Transverse colon (tissue), 4 donors: ENCODE results near the gene BRSK2. TPM values are rescaled to one million over a fixed set of nuclear protein-coding genes. Genes with fewer than 3 reads are reported as not detected.
A peak's percentile ranks its signal among the peaks of the same experiment; 100 is the strongest.
"Not testable (repeated sequence)": the region's sequence is repeated elsewhere in the genome, so short reads cannot be mapped to it uniquely, and the experiment has no call there.

Experiments used
- DNase-seq: peaks from one replicate; pipeline ENCODE4 v3.0.0-alpha.2; 2019
- H3K27ac ChIP-seq, 4 donors: fragments of 200-600 bp; sonication (generic); 2 replicates each; pipeline ENCODE4 v1.5.1; 2016 to 2018; ENCODE audit warnings: inconsistent platforms in 4 of 4
- H3K27me3 ChIP-seq: fragments of 200-600 bp; sonication (generic); 2 replicates; pipeline ENCODE4 v1.5.1; 2017; ENCODE audit warnings: inconsistent platforms
- H3K36me3 ChIP-seq, 4 donors: fragments of 200-600 bp; sonication (generic); 2 replicates each; pipeline ENCODE4 v1.5.1; 2017 to 2019; ENCODE audit warnings: inconsistent platforms in 4 of 4
- H3K4me1 ChIP-seq, 4 donors: fragments of 200-600 bp; sonication (generic); 2 replicates each; pipeline ENCODE4 v1.5.1; 2017 to 2020; ENCODE audit warnings: inconsistent platforms in 4 of 4
- H3K4me3 ChIP-seq, 4 donors: fragments of 200-600 bp; sonication (generic); 1 replicate in 1 of 4; 2 replicates in 3 of 4; pipeline versions ENCODE4 v1.5.1 to v1.6.1; 2017 to 2019; ENCODE audit warnings: inconsistent platforms in 4 of 4
- H3K9me3 ChIP-seq, 2 donors: fragments of 200-600 bp; sonication (generic); 2 replicates each; pipeline ENCODE4 v1.5.1; 2017 to 2019; ENCODE audit warnings: inconsistent platforms in 2 of 2
- EP300 ChIP-seq: sonication (generic); formaldehyde crosslinking; IDR thresholded peaks from one replicate; pipeline ENCODE4 v1.6.1; 2017; ENCODE audit warnings: antibody characterized with exemption, low read depth
- POLR2A ChIP-seq: fragments of 450-650 bp; IDR thresholded peaks from one replicate; pipeline ENCODE4 v1.6.1; 2016; ENCODE audit warnings: antibody characterized with exemption, mild to moderate bottlenecking, moderate library complexity
- POLR2AphosphoS5 ChIP-seq, 3 donors: sonication (generic); formaldehyde crosslinking; IDR thresholded peaks; one replicate each; pipeline ENCODE4 v1.6.1; 2016; ENCODE audit warnings: antibody characterized with exemption in 3 of 3
- WGBS, 2 donors: methylation state at CpG; one replicate each; pipeline ENCODE4 v1.1.5; 2018; ENCODE audit warnings: low coverage in 1 of 2; 5-methylcytosine and 5-hydroxymethylcytosine counted together
- in situ Hi-C, 4 donors: fragments of 200-750 bp; cut with MboI; loops; one replicate each; pipeline versions ENCODE4 v1.15.0 to v1.15.1; 2017; ENCODE audit warnings: low sequenced_read_pairs in 3 of 4, low pct_ligation_motif_present in 1 of 4, low pct_unique_long_range_greater_than_20kb in 1 of 4
- intact Hi-C: fragments of 100-400 bp; cut with DNase I; formaldehyde crosslinking; loops from one replicate; pipeline ENCODE4 v1.15.1; 2023; ENCODE audit warnings: low total_unique reads
- total RNA-seq, 4 donors: library from RNA; depleted of rRNA; stranded (reverse); fragments of >200 nt; gene quantifications; one replicate each; pipeline ENCODE4 v1.1.0, GENCODE V29; 2016
- TF ChIP-seq, protein P1 (sequence below), 5 experiments: fragments of 200-600 bp in 3 of 5; fragments of 450-650 bp in 2 of 5; sonication (generic) in 3 of 5; IDR thresholded peaks; 1 replicate in 2 of 5; 2 replicates in 3 of 5; pipeline ENCODE4 v1.5.1; 2016 to 2017; ENCODE audit warnings: antibody characterized with exemption in 5 of 5, inconsistent platforms in 3 of 5, mild to moderate bottlenecking in 2 of 5, moderate library complexity in 1 of 5

BRSK2 gene
- total RNA-seq, 4 donors from 2014 or later, result 0.14 to 1.8 (median 0.95) TPM; not detected in 1

DNA sequence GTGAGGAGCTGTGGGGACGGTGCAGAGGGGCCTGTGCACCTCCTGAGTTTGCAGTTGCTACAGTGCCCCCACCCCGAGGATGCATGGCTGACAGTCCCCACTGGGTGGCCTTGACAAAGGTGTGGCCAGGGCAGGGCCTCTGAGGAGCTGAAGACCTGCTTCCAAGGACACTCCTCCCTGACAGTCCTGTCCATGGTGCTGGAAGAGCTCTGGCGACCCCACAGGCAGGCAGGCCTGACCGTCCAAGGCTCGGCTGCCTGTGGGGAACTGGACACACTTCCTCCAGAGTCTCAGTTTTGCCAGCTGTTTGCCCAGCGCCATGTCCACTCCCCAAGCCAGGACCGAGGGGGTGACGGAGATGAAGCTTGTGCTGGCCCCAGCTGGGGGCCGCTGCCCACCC, 32.7 kb downstream of the BRSK2 start:
- WGBS, 2 donors, result 63% methylated on average over 7 of the region's 9 CpGs; no CpG with 5 or more reads in 1 of the 2 donors
- in situ Hi-C loops, result no loop called here
- no peak for TF ChIP-seq POLR2AphosphoS5 (IDR thresholded peaks at IDR 0.05)
- TF ChIP-seq, protein P1, sequence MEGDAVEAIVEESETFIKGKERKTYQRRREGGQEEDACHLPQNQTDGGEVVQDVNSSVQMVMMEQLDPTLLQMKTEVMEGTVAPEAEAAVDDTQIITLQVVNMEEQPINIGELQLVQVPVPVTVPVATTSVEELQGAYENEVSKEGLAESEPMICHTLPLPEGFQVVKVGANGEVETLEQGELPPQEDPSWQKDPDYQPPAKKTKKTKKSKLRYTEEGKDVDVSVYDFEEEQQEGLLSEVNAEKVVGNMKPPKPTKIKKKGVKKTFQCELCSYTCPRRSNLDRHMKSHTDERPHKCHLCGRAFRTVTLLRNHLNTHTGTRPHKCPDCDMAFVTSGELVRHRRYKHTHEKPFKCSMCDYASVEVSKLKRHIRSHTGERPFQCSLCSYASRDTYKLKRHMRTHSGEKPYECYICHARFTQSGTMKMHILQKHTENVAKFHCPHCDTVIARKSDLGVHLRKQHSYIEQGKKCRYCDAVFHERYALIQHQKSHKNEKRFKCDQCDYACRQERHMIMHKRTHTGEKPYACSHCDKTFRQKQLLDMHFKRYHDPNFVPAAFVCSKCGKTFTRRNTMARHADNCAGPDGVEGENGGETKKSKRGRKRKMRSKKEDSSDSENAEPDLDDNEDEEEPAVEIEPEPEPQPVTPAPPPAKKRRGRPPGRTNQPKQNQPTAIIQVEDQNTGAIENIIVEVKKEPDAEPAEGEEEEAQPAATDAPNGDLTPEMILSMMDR (IDR thresholded peaks at IDR 0.05), result no peak
- TF ChIP-seq EP300, result no peak
- TF ChIP-seq POLR2A, result no peak
- H3K9me3 ChIP-seq, result peaks cover 19% of the 10 kb centered on the region in 2 donors
- no peak for DNase-seq
- H3K4me1 ChIP-seq, result no peaks in the 10 kb centered on the region
- no peak overlapping the region for H3K4me3 ChIP-seq
- peaks cover 5% of the 10 kb centered on the region for H3K27me3 ChIP-seq
- intact Hi-C loops, result no loop called here
- no peaks in the 10 kb centered on the region for H3K36me3 ChIP-seq
- H3K27ac ChIP-seq, result no peak overlapping the region

DNA sequence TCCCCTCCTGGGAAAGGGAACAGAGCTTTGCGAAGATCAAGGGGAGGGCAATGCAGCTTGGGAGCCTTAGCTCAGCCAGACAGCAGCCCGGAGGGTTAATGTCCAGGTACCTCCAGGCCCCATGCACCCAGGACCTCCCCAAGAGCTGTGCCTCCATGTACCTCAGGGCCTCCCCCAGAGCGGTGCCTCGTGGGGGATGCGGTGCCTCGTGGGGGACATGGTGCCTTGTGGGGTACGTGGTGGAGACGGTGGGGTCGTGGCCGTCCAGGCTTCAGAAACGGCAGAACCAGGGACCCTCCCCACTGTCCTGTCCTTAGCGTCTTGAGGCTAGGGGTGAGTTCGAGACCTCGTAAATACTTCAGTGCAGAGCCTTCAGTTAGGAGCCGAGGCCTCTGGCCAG, 33.2 kb downstream of the BRSK2 start:
- in situ Hi-C loops, result no loop called here
- H3K36me3 ChIP-seq, result no peaks in the 10 kb centered on the region
- intact Hi-C loops, result no loop called here
- TF ChIP-seq EP300 (no peak), POLR2AphosphoS5 (IDR thresholded peaks at IDR 0.05) (no peak), POLR2A (no peak)
- TF ChIP-seq, protein P1 (IDR thresholded peaks at IDR 0.05), result no peak
- no peak overlapping the region for H3K27ac ChIP-seq
- H3K4me1 ChIP-seq, result no peaks in the 10 kb centered on the region
- peaks cover 15% of the 10 kb centered on the region in 2 donors for H3K9me3 ChIP-seq
- no peak overlapping the region for H3K4me3 ChIP-seq
- WGBS, 2 donors, result 83% methylated on average over 15 of the region's 15 CpGs; no CpG with 5 or more reads in 1 of the 2 donors
- DNase-seq, result no peak
- H3K27me3 ChIP-seq, result peaks cover 5% of the 10 kb centered on the region

DNA sequence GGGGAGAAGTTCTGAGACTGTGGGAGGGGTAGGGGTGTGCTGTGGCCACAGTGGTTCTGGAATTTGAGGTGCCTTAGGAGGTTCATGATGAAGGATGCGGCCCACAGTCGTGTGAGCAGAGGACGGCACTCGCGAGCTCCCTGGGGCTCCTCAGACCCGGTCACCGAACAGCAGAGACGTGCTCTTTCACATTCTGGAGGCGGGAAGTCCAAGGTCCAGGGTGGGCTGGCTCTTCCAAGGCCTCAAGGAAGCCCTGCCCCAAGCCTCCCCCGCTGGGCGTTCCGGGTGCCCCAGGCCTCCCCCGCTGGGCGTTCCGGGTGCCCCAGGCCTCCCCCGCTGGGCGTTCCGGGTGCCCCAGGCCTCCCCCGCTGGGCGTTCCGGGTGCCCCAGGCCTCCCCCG, 33.7 kb downstream of the BRSK2 start:
- intact Hi-C loops, H3K36me3 ChIP-seq, H3K27me3 ChIP-seq, H3K27ac ChIP-seq, H3K4me3 ChIP-seq, in situ Hi-C loops, H3K4me1 ChIP-seq: not testable (repeated sequence)
- WGBS, 2 donors, result 56% methylated on average over 11 of the region's 22 CpGs; no CpG with 5 or more reads in 1 of the 2 donors
- peak; percentile 36 for DNase-seq
- H3K9me3 ChIP-seq, result peaks cover 11% of the 10 kb centered on the region in 2 donors

DNA sequence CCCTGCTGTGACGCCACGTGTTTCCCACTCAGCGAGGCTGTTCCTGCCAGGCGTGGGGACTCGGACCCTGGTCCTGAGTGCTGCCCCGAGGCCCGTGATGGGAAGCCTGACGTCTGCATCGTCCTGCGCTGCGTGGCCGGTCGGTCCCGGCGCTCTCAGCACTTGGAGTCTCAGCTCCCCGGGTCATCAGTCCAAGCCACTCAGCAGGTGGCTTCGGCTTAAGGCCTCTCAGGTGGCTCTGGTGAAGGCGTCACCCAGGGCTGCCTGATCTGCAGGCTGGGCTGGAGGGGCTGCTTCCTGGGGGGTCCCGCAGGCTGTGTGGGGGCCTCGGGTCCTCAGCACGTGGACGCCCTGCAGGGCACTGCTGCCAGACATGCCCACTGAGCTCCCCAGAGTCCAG, 35.3 kb downstream of the BRSK2 start:
- intact Hi-C loops, result no loop called here
- WGBS, 2 donors, result 82% methylated on average over 21 of the region's 22 CpGs; no CpG with 5 or more reads in 1 of the 2 donors

DNA sequence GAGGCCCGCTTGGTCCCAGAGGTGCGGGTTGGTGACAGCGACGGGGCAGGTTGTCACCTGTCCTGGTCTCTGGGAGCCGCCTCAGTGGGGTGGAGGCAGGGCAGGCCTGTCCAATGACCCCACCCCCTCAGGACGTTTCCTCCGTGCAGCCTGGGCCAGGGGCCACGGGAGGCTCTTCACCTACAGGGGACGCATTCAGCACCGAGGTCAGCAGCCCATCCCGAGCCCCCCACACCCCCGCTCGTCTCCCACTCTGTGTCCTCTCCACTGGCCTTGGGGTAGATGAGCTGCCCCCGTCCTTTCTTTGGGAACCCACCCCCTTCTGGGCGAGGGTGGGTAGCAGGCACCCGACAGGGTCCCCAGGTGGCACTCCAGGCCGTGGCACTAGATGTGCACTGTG, 35.7 kb downstream of the BRSK2 start:
- TF ChIP-seq POLR2A (no peak), POLR2AphosphoS5 (IDR thresholded peaks at IDR 0.05) (no peak), EP300 (no peak)
- TF ChIP-seq, protein P1 (IDR thresholded peaks at IDR 0.05), result no peak
- H3K4me1 ChIP-seq, result no peaks in the 10 kb centered on the region
- WGBS, 2 donors, result 68% methylated on average over 16 of the region's 17 CpGs; no CpG with 5 or more reads in 1 of the 2 donors
- no peak overlapping the region for H3K27ac ChIP-seq
- in situ Hi-C loops (no loop called here), intact Hi-C loops (no loop called here)
- H3K36me3 ChIP-seq, result no peaks in the 10 kb centered on the region
- no peaks in the 10 kb centered on the region for H3K9me3 ChIP-seq
- no peak for DNase-seq
- H3K4me3 ChIP-seq, result no peak overlapping the region
- peaks cover 5% of the 10 kb centered on the region for H3K27me3 ChIP-seq

More for the DNA sequence above, 35.3 kb downstream of the BRSK2 start:
- Histone ChIP-seq H3K4me3 (no peak overlapping the region), H3K4me1 (no peaks in the 10 kb centered on the region), H3K36me3 (no peaks in the 10 kb centered on the region), H3K9me3 (no peaks in the 10 kb centered on the region), H3K27me3 (peaks cover 5% of the 10 kb centered on the region), H3K27ac (no peak overlapping the region)
- in situ Hi-C loops, result no loop called here
- TF ChIP-seq POLR2A, result no peak
- DNase-seq, result no peak
